GM19025 (cell line): ENCODE results near the gene CELF4.

ENCODE experiments used
- ATAC-seq: cut with Tn5 transposase; IDR thresholded peaks from one replicate; pipeline ENCODE4 v1.9.1; 2021; ENCODE audit warnings: mild to moderate bottlenecking, low read depth, moderate library complexity; ENCODE audit not compliant: unreplicated experiment

The CELF4 gene

DNA sequence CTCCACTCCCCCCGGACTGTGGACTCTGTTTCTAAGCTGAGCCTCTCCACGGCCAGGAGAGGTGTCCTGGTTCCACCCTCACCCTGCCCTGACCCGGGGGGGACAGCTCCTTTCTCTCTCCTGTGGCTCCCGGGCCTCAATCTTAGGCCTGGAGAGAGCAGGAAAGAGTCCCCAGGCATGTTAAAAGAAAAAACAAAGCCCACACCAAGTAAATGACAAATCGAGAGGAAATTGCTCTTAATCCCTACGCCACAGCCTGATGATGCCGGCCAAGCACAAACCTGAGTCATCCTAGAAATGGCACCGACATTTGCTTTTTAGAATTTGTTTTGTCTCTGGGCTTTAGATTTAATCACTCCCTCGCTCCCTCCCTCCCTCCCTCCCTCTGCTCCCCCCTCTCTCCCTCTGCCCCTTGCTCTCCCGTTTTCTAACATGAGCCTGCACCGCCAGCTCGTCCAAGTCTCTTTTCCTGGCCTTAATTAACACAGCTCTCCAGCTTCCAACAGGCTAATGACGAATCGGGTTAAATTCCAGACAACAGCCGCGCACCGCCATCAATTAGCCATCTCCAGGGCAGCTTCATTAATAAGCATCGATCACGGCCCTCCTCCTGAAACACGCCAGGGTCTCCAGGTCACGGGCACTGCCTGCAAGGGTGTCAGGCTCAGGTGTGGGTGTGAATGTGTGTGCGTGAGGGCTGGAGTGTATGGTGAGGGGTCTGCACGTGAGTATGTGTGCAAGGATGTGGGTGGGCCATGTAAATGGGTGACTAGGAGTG lies 230.8 kb downstream of the CELF4 start:
- ATAC-seq = no peak

DNA sequence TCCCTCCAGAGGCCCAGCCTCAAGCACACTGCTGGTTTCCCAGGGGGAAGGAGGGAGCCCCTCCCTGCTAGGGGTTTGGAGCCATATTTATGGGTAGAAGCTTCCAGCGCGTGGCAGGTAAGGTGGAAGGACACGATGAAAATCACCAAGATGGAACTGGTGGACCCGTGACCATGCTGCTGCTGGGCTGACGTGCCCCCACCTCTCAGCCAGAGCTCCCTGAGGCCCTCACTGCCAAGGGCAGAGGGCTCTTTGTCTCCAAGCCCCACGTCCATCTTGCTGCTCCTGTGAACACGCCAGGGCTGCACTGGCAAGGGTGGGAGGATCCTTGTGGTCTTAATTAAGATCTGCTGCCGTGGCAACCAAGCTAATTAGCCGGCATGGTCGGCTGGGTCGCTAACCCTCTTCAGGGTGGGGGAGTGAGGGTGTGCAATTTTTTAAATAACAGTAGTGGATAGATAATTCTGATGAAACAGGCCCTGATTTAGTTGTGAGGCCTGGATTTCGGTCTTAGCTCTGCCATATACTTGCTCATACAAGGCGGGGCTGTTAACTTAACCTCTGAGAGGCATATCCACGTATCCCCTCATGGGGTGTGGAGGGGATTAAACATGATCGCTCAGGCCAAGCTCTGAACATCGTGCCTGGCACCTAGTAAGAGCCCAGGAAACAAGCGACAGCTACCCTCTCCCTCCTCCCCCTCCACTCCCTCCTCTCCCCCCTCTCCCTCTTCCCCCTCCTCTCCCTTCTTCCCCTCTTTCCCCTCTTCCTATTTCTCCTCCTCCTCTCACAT lies 232.8 kb downstream of the CELF4 start:
- no peak for ATAC-seq

DNA sequence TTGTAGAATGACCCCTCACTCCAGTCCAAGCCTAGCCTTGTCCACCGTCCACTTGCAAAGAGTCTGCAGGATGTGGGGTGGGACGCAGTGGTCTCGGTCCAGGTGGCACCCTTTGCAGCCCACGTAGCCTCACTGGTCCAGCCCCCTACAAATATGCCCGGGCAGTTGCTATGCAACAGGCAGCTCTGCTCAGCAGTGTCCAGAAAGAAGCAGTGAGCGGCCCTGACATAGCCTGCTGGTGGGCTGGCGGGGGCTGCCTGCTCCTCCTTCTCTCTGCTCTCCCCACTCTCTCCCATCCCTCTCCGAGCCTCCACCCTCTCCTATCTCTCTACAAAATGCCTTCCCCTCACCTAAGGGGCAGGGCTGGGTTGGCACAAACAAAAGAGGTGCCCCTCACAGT lies 233.4 kb downstream of the CELF4 start:
- ATAC-seq = no peak

DNA sequence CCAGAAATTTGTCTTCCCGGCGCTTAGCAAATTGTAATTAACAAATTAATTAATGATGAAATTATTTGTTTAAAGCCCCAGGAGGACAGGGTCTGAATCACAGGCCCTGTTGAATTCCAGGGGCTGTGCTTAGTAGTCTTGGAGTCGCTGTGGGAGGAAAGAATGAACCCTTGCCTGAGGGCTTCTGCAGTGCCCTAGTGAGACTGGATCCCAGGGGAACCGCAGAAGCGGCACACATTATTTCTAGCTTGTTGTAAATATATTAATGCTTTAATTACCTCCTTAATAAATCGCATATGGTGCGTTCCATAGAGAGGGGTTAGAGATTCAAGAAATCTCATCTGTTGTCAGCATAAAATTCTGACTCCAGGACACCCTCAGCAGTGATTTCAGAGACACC lies 235.4 kb downstream of the CELF4 start:
- ATAC-seq = no peak

DNA sequence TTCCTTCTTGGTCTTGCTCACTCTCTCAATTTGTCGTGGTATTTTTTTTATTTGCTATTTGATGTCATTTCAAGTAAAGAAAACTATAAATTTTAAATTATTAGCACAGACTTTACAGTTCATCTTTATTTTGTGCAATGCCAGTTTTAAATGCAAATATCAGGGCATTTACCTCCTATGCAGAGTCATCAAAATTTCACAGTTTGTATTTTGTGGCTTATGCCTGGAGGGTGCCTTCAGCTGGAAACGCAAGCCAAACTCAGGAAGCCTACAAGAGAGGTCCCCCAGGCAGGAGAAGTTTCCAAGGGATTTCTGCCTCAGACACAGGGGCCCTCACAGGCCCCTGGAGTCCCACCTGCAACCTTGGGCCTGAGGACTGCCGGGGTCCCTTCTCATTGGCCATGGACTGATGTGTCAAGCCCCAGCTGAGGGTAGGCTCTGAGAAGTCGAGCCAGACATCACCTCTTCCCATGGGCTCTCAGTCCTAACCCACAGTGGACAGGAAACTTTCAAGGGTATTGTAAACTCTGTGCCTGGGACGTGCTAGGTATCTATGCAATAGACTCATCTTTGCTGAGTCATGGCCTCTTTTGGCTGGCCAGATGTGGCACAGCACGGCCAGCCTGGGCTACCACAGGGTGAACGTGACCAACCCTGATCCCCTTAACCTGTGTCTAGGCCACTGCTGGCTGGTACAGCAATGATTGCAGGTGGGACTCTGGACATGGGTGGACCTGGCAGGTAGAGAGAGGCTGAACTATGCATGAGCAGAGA lies 236.5 kb downstream of the CELF4 start:
- no peak for ATAC-seq

DNA sequence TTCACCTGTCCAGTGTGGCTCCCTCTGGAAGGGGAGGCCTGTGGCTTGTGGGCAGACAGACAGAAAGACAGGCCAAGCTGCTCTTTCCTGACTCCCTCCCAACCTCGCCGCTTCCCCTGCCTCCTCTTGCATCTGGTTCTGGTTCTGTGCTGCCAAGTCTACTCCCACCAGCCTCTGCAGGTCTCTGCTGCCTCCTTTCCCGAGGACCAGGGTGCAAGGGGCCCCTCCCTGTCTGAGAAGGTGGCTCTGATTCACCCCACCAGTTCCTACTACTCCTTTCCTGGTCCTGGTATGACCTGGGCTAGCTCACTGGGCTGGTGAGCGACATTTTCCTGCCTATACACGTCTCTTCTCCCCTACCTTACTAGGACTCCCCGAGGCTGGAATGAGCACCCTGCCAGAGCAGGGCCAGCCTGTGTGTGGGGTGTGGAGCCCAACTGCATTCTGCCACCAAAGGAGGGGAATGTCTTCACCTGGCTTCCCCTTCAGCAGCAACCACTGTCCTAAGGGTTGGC lies 238.5 kb downstream of the CELF4 start:
- no peak for ATAC-seq

DNA sequence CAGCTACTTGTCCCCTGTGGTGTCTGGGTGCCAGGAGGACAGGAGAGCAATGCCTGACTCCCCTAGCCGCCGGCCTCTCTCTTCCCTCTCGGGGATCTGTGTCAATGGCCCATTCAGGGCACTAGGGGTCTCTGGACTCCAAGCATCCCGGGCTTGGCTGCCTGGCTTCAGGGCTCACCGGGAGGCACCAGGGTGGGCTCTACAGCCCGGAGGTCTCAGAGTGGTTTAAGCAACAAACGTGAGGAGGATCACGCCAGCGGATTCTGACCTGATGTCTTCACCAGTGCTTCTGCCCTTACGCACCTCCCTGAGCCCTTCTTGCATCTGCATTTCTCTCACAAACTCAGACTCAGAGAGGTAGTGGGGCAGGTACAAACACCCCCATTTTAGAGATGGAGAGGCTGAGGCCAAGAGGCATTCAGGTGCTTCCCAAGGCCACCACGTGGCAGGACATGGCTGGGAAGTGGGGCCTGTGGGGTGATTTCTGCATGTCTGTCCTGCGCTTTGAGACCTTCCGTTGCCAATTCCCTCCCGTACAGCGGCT lies 243.0 kb downstream of the CELF4 start:
- peak; percentile 77 for ATAC-seq

DNA sequence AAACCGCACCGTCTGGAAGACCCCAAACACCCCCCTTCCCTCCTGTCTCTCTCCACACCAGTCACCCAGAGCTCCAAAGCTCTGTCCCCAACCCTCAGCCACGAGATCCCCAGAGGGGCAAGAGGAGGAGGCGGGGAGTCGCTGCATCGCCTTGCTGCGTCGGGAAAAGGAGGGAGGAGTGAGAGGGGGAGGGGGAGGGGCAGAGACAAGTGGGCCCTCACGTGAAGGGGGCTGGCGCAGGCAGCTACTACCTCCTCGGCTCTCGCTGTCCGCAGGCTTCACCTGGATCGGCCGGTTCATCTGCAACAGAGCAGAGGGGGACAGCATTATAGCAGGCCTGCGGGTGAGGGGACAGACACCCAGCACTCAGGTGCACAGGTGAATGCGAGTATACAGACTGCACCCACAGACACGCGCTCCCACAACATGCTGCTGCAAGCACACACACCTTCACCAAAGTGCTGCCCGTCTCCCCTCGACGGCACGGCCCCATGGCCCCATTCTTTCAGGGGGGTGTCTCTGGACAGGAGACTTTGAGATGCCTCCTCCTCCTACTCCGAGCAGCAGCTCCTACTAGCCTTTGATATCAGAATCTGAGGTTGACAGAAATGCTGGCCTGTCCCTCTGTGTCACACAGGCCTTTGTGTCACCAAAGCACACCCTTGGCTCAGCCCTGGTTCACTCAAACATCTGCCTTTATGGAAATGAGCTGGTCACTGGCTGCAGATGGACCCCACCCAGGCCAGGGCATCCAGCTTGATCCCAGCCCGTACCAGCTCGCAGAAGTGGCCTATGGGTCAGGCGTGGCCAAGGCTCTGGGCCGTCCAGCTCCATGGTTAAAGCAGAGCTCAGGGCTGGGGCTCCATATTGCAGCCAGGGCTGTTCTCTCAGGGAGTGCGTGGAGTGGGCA lies 243.8 kb downstream of the CELF4 start:
- ATAC-seq = peak; percentile 22

DNA sequence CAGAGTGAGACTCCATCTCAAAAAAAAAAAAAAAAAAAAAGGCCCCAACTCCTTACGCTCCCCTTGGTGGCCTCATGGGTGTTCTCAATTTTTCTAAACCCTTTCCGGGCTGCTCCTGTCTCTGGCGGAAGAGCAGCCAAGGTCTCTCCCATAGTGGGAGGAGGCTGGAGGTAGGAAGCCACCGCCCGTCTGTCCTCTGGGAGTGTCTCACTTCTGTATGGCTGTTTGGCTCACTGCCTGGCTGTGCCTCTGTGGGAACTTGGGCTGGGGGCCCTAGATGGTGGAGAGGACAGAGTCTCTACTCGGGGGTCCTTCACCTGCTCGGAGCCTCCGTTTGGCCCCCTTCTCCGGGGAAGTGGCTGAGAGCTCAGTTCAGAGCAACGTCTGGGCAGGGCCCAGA lies 245.3 kb downstream of the CELF4 start:
- ATAC-seq = no peak

- ATAC-seq = no peak
Measured at GRCh38 chr18:37318360-37319355, 246.9 kb downstream of the CELF4 start.

GRCh38 chr18:37317486-37317885 lies 248.1 kb downstream of the CELF4 start:
- no peak for ATAC-seq

- no peak for ATAC-seq
Measured at GRCh38 chr18:37316468-37316867, 249.1 kb downstream of the CELF4 start.

DNA sequence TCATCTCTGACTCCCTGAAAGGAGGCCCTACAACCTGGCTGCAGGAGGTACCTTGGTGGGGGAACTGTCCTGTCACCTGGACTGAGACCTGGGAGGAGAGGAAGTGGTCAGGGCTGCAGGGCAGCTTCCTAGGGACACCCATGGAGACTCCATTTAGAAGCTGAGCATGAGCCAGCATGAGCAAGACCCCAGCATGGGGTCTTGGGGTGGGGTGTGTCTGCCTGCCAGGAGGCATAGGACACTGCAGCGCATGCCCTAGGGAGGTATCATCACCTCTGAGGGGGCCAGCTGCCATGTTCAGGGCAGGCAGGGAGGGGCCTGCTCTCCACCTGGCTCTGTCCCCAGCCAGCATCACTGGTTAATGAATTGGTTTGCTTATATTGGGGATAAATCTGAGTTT lies 249.7 kb downstream of the CELF4 start:
- no peak for ATAC-seq

DNA sequence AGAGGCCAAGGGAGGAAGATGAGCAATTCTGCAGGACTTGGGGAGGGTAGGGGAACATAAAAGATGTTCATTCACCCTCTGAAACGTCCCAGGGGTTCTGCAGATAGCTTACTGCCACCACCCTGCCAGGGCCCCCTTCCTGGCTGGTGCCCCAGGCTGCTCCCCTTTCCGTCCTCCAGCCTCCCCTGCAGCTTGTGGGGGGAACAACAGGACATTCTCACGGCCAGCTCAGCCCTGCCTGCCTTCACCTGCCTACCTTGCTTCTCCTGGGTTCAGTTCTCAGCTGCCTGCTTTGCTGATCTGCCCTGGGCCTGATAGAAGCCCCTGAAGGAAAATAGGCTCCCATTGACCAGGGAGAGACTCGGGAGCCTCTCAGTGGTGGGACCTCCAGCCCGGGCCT lies 251.1 kb downstream of the CELF4 start:
- no peak for ATAC-seq

DNA sequence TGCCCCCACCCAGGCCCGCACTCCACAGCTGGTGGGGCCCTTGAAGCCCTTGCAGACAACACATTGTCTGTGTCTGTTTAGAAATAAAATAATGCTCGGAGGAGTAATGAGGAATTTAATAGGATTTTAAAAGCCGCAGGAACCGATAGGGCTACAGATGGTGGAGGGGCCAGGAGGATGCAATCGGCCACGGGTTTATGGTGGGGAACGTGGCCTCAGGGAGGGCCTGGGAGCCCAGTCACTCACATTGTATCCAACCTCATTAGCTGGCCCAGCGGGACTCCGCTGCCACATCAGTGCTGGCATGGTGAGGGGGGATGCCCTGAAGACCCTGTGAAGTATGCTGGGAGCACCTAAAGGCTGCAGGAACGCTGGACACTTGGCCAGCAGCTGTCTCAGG lies 252.0 kb downstream of the CELF4 start:
- ATAC-seq = no peak

GRCh38 chr18:37309861-37310260 lies 255.7 kb downstream of the CELF4 start:
- no peak for ATAC-seq

DNA sequence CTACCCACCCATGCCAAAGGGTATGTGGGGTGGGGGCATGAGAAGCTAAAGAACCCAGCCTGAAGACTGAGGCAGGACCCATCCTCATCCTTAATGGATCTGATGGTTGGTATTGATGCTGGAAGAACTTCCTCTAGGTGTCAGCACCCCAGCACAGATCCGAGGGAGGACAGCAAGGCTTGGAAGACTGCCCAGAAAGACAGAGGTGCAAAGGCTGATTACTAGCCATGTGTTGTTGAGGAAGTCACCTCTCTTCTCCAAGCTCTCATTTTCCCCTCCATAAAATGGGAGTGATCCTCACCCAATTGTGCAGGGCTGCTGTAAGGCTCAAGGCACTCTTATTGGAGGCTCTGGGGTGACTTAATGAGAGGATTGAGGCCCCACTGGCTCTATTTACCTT lies 256.5 kb downstream of the CELF4 start:
- no peak for ATAC-seq

DNA sequence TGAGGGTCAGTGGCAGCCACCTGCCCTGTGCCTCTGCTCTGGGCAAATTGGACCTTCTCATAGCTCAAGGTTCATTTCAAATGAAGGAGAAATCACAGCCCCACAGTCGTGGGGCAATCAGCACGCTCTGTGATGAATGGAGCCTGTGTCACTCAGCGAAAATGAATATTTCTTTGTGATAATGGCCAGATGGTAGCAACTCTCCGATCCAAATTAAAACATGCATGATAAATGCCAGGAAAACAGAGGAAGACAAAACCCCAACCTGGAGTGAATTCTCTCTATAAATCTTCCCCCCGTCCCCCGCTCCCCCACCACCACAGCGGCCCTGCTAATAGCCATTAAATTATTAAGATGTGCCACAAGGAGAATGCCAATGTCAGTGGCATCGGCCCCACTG lies 258.4 kb downstream of the CELF4 start:
- no peak for ATAC-seq

- ATAC-seq = no peak
Measured at GRCh38 chr18:37306432-37306831, 259.2 kb downstream of the CELF4 start.
